Body of pancreas (tissue), 4 donors: ENCODE measurements around the gene ANGPTL4.

Experiments
- CTCF ChIP-seq, 7 experiments: fragments of 450-650 bp in 4 of 7; fragments of 200-600 bp in 3 of 7; sonication (generic) in 3 of 7; IDR thresholded peaks; one replicate each; pipeline ENCODE4 v1.5.1; 2016 to 2019; ENCODE audit warnings: antibody characterized with exemption in 7 of 7
- POLR2A ChIP-seq, 3 donors: fragments of 450-650 bp; IDR thresholded peaks; one replicate each; pipeline ENCODE4 v1.6.1; 2016; ENCODE audit warnings: antibody characterized with exemption in 3 of 3, mild to moderate bottlenecking in 2 of 3

GRCh38 chr19:8335343-8336071 lies 28.4 kb upstream of the ANGPTL4 start:
- TF ChIP-seq CTCF (IDR thresholded peaks at IDR 0.05) (no peak), POLR2A (IDR thresholded peaks at IDR 0.05) (no peak)
